ENCODE data around the gene EBPL. TPM values are rescaled to one million over a fixed set of nuclear protein-coding genes. Genes with fewer than 3 reads are reported as not detected.

EBPL gene
- total and polyA plus RNA-seq, 9 of the 15 experiments (the other 6 are each of a cell fraction or from before 2014, with no cell fraction given) = 5.2 to 68.3 (median 43.0) TPM

DNA sequence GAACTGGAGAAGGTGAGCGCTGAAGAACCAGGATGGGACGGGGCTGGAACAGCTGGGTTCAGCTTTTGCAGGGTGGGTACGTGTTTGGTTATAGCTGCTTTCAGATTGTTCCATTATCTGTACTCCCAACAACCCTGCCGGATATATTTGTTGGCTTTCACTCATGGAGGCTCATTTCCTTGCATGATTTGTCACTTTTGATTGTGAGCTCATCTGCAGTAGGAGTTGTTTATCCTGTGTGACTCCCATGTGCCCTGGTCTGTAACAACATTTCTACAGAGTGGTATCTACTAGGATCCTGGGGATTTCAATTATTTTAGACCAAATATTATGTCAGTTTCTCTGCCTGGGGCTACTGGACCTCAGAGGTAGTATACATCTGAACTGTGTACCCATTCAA lies 57.6 kb downstream of the EBPL start:
- FAIRE-seq = no peak
- intact Hi-C loops (cut with micrococcal nuclease) (no loop called here), in situ Hi-C loops (cut with MboI) (no loop called here)
- ChIA-PET POLR2A (interaction anchor here (1.1 kb wide), 1 partner anchor 14 kb away, joined by 4 read pairs; no protein-coding TSS in a partner anchor), CTCF (ENCODE audit: low intra/inter-chr PET ratio) (no interaction called here)
- 38% methylated on average over 4 of the region's 4 CpGs for WGBS (ENCODE audit: insufficient coverage, low coverage, missing lambda C conversion rate)
- TF ChIP-seq, protein P1, sequence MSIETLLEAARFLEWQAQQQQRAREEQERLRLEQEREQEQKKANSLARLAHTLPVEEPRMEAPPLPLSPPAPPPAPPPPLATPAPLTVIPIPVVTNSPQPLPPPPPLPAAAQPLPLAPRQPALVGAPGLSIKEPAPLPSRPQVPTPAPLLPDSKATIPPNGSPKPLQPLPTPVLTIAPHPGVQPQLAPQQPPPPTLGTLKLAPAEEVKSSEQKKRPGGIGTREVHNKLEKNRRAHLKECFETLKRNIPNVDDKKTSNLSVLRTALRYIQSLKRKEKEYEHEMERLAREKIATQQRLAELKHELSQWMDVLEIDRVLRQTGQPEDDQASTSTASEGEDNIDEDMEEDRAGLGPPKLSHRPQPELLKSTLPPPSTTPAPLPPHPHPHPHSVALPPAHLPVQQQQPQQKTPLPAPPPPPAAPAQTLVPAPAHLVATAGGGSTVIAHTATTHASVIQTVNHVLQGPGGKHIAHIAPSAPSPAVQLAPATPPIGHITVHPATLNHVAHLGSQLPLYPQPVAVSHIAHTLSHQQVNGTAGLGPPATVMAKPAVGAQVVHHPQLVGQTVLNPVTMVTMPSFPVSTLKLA (conservative IDR thresholded peaks at IDR 0.05) = 0 out of 4 replicates have a peak, but pooled peaks of 1 of the 2 experiments have one; percentile 23
- TF ChIP-seq ZNF764 (CRISPR knock-in tag; IDR thresholded peaks at IDR 0.05; ENCODE audit: low read depth) = no peak
- Histone ChIP-seq H2AFZ (ENCODE audit: low read depth, low read length) (no peak overlapping the region), H3K4me2 (ENCODE audit: insufficient read depth, low read length) (no peak overlapping the region), H3K4me3 (no peak overlapping the region), H3K9ac (ENCODE audit: insufficient read depth in 1 of 2, low read depth in 2 of 2, low read length in 2 of 2) (no peak overlapping the region), H3K27me3 (ENCODE audit: control insufficient read depth in 2 of 2, insufficient read depth in 2 of 2, low read length in 2 of 2) (no peaks in the 10 kb centered on the region), H3K36me3 (ENCODE audit: control insufficient read depth, insufficient read depth, low read length) (no peaks in the 10 kb centered on the region), H3K79me2 (ENCODE audit: control insufficient read depth, insufficient read depth, low read length) (no peaks in the 10 kb centered on the region), H3K9me1 (ENCODE audit: control insufficient read depth, insufficient read depth, low read length) (no peaks in the 10 kb centered on the region), H3K4me1 (replicated peaks in 1 of 2; ENCODE audit: control insufficient read depth in 2 of 2, insufficient read depth in 2 of 2, low read length in 2 of 2) (peaks cover 16 to 21% of the 10 kb centered on the region in 2 experiments; a peak in 4 of 5 replicates), H3K9me3 (replicated peaks; ENCODE audit: control insufficient read depth, insufficient read depth, low read depth, low read length) (no peaks in the 10 kb centered on the region), H3K27ac (ENCODE audit: extremely low read depth, low read depth, low read length) (no peak overlapping the region), H4K20me1 (replicated peaks; ENCODE audit: control insufficient read depth, insufficient read depth, low read length) (no peaks in the 10 kb centered on the region)
- no TSS peak for BruUV-seq (replicated peaks)
- no peak for DNase-seq (ENCODE audit: extremely low read depth in 1 of 4, low spot score in 3 of 4)
- ATAC-seq = no peak

DNA sequence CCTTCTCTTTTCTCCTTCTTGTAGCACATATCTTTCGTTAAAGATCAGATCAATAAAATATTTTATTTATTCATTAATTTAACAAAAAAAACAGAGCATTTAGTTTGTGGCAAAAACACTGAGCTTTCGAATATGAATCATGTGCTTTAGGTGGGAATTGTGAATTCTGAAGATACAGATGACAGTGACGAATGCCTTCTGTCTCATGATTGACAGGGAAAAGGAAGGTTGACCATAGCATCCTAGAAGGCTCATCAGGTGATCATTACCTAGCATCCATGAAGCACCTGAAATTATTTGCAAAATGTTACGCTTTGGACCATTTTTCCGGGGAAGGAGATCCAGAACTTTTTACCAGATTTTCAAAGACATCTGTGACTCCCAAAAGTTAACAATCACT lies 59.1 kb downstream of the EBPL start:
- DNase-seq (ENCODE audit: extremely low read depth in 1 of 4, low spot score in 3 of 4) (no peak), FAIRE-seq (no peak), ATAC-seq (no peak)
- H3K27me3 ChIP-seq (ENCODE audit: control insufficient read depth in 2 of 2, insufficient read depth in 2 of 2, low read length in 2 of 2) = no peaks in the 10 kb centered on the region
- H3K79me2 ChIP-seq (ENCODE audit: control insufficient read depth, insufficient read depth, low read length) = no peaks in the 10 kb centered on the region
- in situ Hi-C loops (cut with MboI) = no loop called here
- no peaks in the 10 kb centered on the region for H4K20me1 ChIP-seq (replicated peaks; ENCODE audit: control insufficient read depth, insufficient read depth, low read length)
- intact Hi-C loops (cut with micrococcal nuclease) = no loop called here
- no peaks in the 10 kb centered on the region for H3K9me3 ChIP-seq (replicated peaks; ENCODE audit: control insufficient read depth, insufficient read depth, low read depth, low read length)
- no peaks in the 10 kb centered on the region for H3K36me3 ChIP-seq (ENCODE audit: control insufficient read depth, insufficient read depth, low read length)
- 57% methylated on average over 5 of the region's 5 CpGs for WGBS (ENCODE audit: insufficient coverage, low coverage, missing lambda C conversion rate)
- peaks cover 21 to 24% of the 10 kb centered on the region in 2 experiments; a peak in 4 of 5 replicates for H3K4me1 ChIP-seq (replicated peaks in 1 of 2; ENCODE audit: control insufficient read depth in 2 of 2, insufficient read depth in 2 of 2, low read length in 2 of 2)
- no peak overlapping the region for H3K27ac ChIP-seq (ENCODE audit: extremely low read depth, low read depth, low read length)
- ChIA-PET CTCF (ENCODE audit: low intra/inter-chr PET ratio) (no interaction called here), POLR2A (no interaction called here)
- no TSS peak for BruUV-seq (replicated peaks)
- no peak overlapping the region for H3K9ac ChIP-seq (ENCODE audit: insufficient read depth in 1 of 2, low read depth in 2 of 2, low read length in 2 of 2)
- no peak overlapping the region for H3K4me2 ChIP-seq (ENCODE audit: insufficient read depth, low read length)
- H3K4me3 ChIP-seq = no peak overlapping the region
- no peak overlapping the region for H2AFZ ChIP-seq (ENCODE audit: low read depth, low read length)
- no peaks in the 10 kb centered on the region for H3K9me1 ChIP-seq (ENCODE audit: control insufficient read depth, insufficient read depth, low read length)
- no peak for TF ChIP-seq SMARCC2 (IDR thresholded peaks at IDR 0.05; ENCODE audit: low read depth)
- no peak for TF ChIP-seq TCF15 (CRISPR knock-in tag; IDR thresholded peaks at IDR 0.05)
- peak; percentile 21 for TF ChIP-seq MEIS2 (IDR thresholded peaks at IDR 0.05; ENCODE audit: partially characterized antibody)
- TF ChIP-seq, protein P2, sequence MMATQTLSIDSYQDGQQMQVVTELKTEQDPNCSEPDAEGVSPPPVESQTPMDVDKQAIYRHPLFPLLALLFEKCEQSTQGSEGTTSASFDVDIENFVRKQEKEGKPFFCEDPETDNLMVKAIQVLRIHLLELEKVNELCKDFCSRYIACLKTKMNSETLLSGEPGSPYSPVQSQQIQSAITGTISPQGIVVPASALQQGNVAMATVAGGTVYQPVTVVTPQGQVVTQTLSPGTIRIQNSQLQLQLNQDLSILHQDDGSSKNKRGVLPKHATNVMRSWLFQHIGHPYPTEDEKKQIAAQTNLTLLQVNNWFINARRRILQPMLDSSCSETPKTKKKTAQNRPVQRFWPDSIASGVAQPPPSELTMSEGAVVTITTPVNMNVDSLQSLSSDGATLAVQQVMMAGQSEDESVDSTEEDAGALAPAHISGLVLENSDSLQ (IDR thresholded peaks at IDR 0.05) = peak; percentile 65
- no peak for TF ChIP-seq ARID4B (CRISPR knock-in tag; IDR thresholded peaks at IDR 0.05)
